Stomach (tissue), 19 donors: ENCODE data around the gene THEMIS. TPM values are rescaled to one million over a fixed set of nuclear protein-coding genes. Genes with fewer than 3 reads are reported as not detected.
A peak's percentile ranks its signal among the peaks of the same experiment; 100 is the strongest.

Experiments used
- DNase-seq, 2 donors: peaks; one replicate each; pipeline versions ENCODE4 v3.0.0 to v3.0.0-alpha.2; 2013 to 2019
- H3K27ac ChIP-seq, 5 donors: fragments of 200-600 bp in 4 of 5; sonication (generic) in 4 of 5; one replicate each; pipeline ENCODE4 v1.5.1; 2013 to 2019; ENCODE audit warnings: mild to moderate bottlenecking in 1 of 5, moderate library complexity in 1 of 5
- H3K27me3 ChIP-seq, 3 donors: fragments of 200-600 bp; sonication (generic); one replicate each; pipeline ENCODE4 v1.5.1; 2017 to 2019; ENCODE audit warnings: mixed run types in 1 of 3
- H3K36me3 ChIP-seq, 4 donors: fragments of 200-600 bp; sonication (generic); 1 replicate in 3 of 4; 2 replicates in 1 of 4; pipeline ENCODE4 v1.5.1; 2016 to 2019
- H3K4me1 ChIP-seq, 4 donors: fragments of 200-600 bp; sonication (generic); one replicate each; pipeline ENCODE4 v1.5.1; 2016 to 2019
- H3K4me3 ChIP-seq, 4 donors: fragments of 200-600 bp; sonication (generic) in 3 of 4; one replicate each; pipeline ENCODE4 v1.5.1; 2016 to 2019; ENCODE audit warnings: mild to moderate bottlenecking in 1 of 4
- H3K9me3 ChIP-seq, 4 donors: fragments of 200-600 bp; sonication (generic); one replicate each; pipeline ENCODE4 v1.5.1; 2016 to 2019
- CTCF ChIP-seq, 7 experiments: fragments of 450-650 bp in 4 of 7; fragments of 200-600 bp in 3 of 7; sonication (generic) in 3 of 7; IDR thresholded peaks; one replicate each; pipeline ENCODE4 v1.5.1; 2016 to 2019; ENCODE audit warnings: antibody characterized with exemption in 7 of 7, control low read depth in 2 of 7, mild to moderate bottlenecking in 1 of 7
- EP300 ChIP-seq: sonication (generic); formaldehyde crosslinking; IDR thresholded peaks from one replicate; pipeline ENCODE4 v1.6.1; 2017; ENCODE audit warnings: antibody characterized with exemption
- POLR2A ChIP-seq, 4 donors: fragments of 450-650 bp; IDR thresholded peaks; one replicate each; pipeline ENCODE4 v1.6.1; 2016; ENCODE audit warnings: antibody characterized with exemption in 4 of 4, control low read depth in 2 of 4, mild to moderate bottlenecking in 1 of 4, moderate library complexity in 1 of 4
- POLR2AphosphoS5 ChIP-seq, 3 donors: sonication (generic); formaldehyde crosslinking; IDR thresholded peaks; one replicate each; pipeline ENCODE4 v1.6.1; 2016; ENCODE audit warnings: antibody characterized with exemption in 3 of 3
- WGBS, 5 donors: extraction: QIAGEN DNeasy Blood & Tissue Kit in 3 of 5; methylation state at CpG; one replicate each; pipeline versions ENCODE4 v1.1.5 to v1.1.7; 2013 to 2018; 5-methylcytosine and 5-hydroxymethylcytosine counted together
- intact Hi-C: fragments of 100-400 bp; cut with DNase I; formaldehyde crosslinking; loops from one replicate; pipeline ENCODE4 v1.15.1; 2023; ENCODE audit warnings: low total_unique reads
- long read RNA-seq, 10 donors: transcript quantifications; one replicate each; lab custom pipeline, GENCODE V29; 2026
- polyA plus RNA-seq, 3 donors: library from polyadenylated mRNA; stranded (reverse); fragments of 200-250 nt; gene quantifications; one replicate each; pipeline ENCODE4 v1.2.3, GENCODE V29; 2013
- total RNA-seq, 5 donors: library from RNA; depleted of rRNA; stranded (reverse); fragments of >200 nt; gene quantifications; one replicate each; pipeline versions ENCODE4 v1.1.0 to v1.2.3, GENCODE V29; 2014 to 2016
- donor health status: healthy with polysubstance abuse.
- donor health status: Bipolar disorder and iron deficiency.
- donor health status: healthy.

Gene THEMIS, protein sequence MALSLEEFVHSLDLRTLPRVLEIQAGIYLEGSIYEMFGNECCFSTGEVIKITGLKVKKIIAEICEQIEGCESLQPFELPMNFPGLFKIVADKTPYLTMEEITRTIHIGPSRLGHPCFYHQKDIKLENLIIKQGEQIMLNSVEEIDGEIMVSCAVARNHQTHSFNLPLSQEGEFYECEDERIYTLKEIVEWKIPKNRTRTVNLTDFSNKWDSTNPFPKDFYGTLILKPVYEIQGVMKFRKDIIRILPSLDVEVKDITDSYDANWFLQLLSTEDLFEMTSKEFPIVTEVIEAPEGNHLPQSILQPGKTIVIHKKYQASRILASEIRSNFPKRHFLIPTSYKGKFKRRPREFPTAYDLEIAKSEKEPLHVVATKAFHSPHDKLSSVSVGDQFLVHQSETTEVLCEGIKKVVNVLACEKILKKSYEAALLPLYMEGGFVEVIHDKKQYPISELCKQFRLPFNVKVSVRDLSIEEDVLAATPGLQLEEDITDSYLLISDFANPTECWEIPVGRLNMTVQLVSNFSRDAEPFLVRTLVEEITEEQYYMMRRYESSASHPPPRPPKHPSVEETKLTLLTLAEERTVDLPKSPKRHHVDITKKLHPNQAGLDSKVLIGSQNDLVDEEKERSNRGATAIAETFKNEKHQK
- total RNA-seq (10 to 100 TPM in 1 of 5 donors, 1 to 10 TPM in 2, under 1 TPM in 1, not detected in 1; 0.89 to 18.3 (median 2.4) TPM), polyA plus RNA-seq (under 1 TPM; 0.08 to 0.46 (median 0.31) TPM)
- long read RNA-seq, donor 1 = 0 reads
- long read RNA-seq, donor 2 = 0 reads
- long read RNA-seq, donor 3 = 0 reads
- long read RNA-seq, donor 4 = 0 reads
- long read RNA-seq, donor 5 = 0 reads
- long read RNA-seq, donor 6, partial matches to known transcripts = 0 of 2 reads
- long read RNA-seq, donor 6, other reads (novel, unspliced or antisense) = 0 of 2 reads
- long read RNA-seq, donor 7 = 0 reads
- long read RNA-seq, donor 8 = 0 reads
- long read RNA-seq, donor 9 = 0 reads
- long read RNA-seq, donor 10 = 0 reads

DNA sequence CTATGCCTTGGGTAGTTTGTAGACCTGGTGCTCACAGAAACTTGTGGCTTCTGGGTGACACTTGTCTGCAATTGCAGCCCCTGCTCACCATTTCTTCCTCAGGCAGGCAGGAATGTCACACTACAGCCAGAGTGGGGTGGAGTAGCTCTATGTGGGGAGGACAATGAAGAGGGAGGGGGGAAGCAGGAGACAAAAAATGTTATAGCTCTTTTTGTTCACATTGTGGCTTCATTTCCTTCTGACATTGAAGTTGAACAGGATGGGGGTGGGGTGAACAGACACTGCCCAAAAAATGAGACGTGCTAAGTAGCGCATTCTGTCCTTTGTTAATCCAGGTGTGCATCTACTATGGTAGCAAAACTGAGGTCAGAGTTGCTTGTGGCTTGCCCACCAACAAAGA, at the start of gene THEMIS:
Gene THEMIS, minus strand, starts transcription at position 124 of the 400 bp plus-strand sequence. CDS start 126 bp downstream, outside the sequence.
- TF ChIP-seq POLR2AphosphoS5 (IDR thresholded peaks at IDR 0.05) (no peak), CTCF (IDR thresholded peaks at IDR 0.05) (no peak), POLR2A (IDR thresholded peaks at IDR 0.05) (no peak), EP300 (no peak)
- DNase-seq = peak in 1 of 2 donors; percentile 34
- Histone ChIP-seq H3K27ac (peak within 1 kb of the TSS in 2 of 5 donors; percentile 26 to 34), H3K4me3 (peak within 1 kb of the TSS in 2 of 4 donors; percentile 10 to 13), H3K9me3 (no peaks in the 10 kb centered on the region), H3K27me3 (no peaks in the 10 kb centered on the region), H3K36me3 (no peaks in the 10 kb centered on the region), H3K4me1 (no peaks in the 10 kb centered on the region)
- intact Hi-C loops = no loop called here
- 68 to 87% (median 77%) methylated on average over 2 of the region's 2 CpGs for WGBS, 5 donors

- no peaks in the 10 kb centered on the region for H3K9me3 ChIP-seq
- no peaks in the 10 kb centered on the region for H3K4me1 ChIP-seq
- no peak for DNase-seq
- no peak overlapping the region for H3K27ac ChIP-seq
- H3K36me3 ChIP-seq = no peaks in the 10 kb centered on the region
- H3K27me3 ChIP-seq = no peaks in the 10 kb centered on the region
- no peak overlapping the region for H3K4me3 ChIP-seq
- intact Hi-C loops = no loop called here
- no peak for TF ChIP-seq CTCF (IDR thresholded peaks at IDR 0.05)
- TF ChIP-seq EP300 = no peak
- no peak for TF ChIP-seq POLR2A (IDR thresholded peaks at IDR 0.05)
- TF ChIP-seq POLR2AphosphoS5 (IDR thresholded peaks at IDR 0.05) = no peak
- WGBS, 5 donors = 86 to 94% (median 94%) methylated on average over 3 of the region's 3 CpGs
Observed at GRCh38 chr6:127949251-127949650, 48.4 kb upstream of the THEMIS start.

DNA sequence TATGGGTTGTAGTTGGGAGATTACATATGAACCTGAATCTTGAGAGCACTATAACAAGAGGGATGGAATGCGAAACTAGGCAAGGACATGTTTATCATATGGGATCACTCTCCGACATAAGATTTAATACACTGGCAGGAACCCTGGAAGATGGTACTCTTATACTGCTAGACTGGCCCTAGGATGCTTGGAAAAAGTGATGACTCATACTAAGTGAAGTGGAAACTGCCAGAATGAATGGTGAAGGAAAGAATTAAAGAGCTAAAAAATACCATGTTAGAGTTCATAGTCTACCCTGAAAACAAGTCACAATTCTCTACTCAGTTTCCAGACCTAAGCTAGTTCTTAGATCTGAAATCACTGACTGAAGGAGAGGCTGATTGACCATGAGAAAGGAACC, 45.5 kb upstream of the THEMIS start:
- Histone ChIP-seq H3K9me3 (no peaks in the 10 kb centered on the region), H3K4me1 (no peaks in the 10 kb centered on the region), H3K27ac (no peak overlapping the region), H3K36me3 (no peaks in the 10 kb centered on the region), H3K4me3 (no peak overlapping the region), H3K27me3 (no peaks in the 10 kb centered on the region)
- WGBS, 5 donors = 94 to 98% (median 97%) methylated on average over 2 of the region's 2 CpGs
- intact Hi-C loops = no loop called here
- DNase-seq = no peak
- TF ChIP-seq POLR2A (IDR thresholded peaks at IDR 0.05) (no peak), EP300 (no peak), POLR2AphosphoS5 (IDR thresholded peaks at IDR 0.05) (no peak), CTCF (IDR thresholded peaks at IDR 0.05) (no peak)

DNA sequence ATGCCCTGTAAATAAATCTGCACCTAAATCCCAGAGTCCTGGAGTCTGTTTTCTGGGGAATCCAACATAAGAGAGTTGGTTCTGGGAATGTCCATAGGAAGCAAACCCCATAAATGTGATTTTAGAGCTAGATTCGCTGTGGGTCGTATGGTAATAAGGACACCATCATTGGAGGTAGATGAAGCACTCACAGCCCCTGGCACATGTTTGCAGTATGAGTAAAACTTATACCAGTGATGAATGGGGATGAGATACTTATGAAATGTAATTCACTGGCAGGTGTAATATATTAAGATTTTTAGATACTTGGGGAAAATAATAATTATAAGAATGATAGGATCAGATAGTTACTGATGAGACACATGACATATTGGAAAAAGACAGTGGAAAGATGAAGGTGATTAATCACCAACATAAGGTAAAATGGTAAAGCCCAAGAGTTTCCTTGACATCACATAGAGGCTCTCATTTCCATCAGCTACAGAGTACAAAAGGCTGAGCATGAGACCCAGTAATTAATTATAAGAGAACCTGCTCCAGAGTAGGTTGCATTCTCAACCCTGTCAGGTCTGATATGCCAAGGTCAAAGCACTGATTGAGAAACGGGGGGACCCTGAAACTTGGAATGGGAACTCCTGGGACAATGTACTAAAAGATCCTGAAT, 44.7 kb upstream of the THEMIS start:
- no peaks in the 10 kb centered on the region for H3K27me3 ChIP-seq
- no peaks in the 10 kb centered on the region for H3K9me3 ChIP-seq
- no peaks in the 10 kb centered on the region for H3K4me1 ChIP-seq
- 80 to 97% (median 90%) methylated on average over 3 of the region's 3 CpGs for WGBS, 5 donors
- DNase-seq = no peak
- no peak overlapping the region for H3K27ac ChIP-seq
- no peak overlapping the region for H3K4me3 ChIP-seq
- no peak for TF ChIP-seq POLR2AphosphoS5 (IDR thresholded peaks at IDR 0.05)
- no peak for TF ChIP-seq CTCF (IDR thresholded peaks at IDR 0.05)
- TF ChIP-seq POLR2A (IDR thresholded peaks at IDR 0.05) = no peak
- no peak for TF ChIP-seq EP300
- no peaks in the 10 kb centered on the region for H3K36me3 ChIP-seq
- intact Hi-C loops = no loop called here
